ENCODE data around the gene TADA3.
"Not testable (repeated sequence)": the region's sequence is repeated elsewhere in the genome, so short reads cannot be mapped to it uniquely, and the experiment has no call there.

TADA3 gene

DNA sequence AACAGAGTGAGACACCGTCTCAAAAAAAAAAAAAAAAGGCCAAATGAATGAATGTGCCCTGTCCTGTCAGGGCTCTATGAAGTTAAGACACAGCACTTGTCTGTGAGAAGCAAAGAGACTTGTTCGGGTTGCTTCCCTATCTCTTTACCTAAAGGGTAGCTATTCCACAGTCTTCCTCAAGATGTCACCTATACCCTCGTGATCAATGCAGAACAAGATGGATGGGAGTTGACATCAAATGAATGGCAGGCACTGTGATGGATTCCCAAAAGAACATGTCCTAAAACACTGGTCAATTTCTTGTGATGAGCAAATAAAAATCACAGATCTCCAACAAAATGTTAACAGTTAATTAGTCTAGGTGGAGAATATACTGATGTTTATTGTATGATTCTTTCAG is 9.5 kb downstream of the TADA3 start:
- peak in 1 of 3 experiments; percentile 15 for DNase-seq

DNA sequence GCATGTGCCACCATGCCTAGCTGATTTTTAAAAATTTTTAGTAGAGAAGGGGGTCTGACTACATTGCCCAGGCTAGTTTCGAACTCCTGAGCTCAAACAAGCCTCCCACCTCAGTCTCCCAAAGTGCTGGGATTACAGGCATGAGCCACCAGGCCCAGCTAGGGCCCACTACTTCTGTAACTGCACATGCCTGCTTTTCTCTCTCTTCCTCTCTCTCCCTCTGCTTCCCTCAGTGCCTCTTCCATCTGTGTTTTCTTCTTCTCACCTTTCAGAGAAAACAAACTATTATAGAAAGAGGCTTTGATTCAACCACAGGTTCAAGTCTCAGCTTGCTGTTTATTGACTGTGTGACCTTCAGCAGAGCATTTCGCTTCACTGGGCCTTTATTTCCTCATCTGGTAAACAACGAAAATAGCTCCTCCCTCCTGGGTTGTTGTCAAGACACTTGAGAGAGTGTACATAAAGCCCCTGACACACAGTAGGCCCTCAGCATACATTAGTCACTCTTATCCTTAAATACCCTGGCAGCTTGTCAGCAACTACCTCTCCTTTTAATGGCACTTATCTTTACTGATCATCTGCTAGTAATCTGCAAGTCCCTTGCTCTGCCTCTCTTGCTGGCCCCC is 10.2 kb downstream of the TADA3 start:
- DNase-seq: no peak

DNA sequence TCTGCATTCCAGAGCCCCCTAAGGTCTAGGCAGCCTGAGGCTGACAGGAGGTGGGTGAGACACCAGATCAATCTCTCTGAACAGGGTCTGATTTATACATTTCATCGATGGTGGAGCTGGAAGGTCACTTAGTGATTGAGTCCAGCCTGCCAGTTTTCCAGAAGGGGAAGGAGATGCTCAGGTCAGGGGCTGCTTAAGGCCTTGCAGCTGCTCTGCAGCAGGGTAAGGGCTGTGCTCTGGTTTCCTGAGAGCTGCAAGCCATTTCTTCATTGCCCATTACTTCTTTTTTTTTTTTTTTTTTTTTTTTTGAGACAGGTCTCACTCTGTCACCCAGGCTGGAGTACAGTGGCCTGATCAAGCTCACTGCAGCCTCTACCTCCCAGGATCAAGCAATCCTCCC is 10.7 kb downstream of the TADA3 start:
- DNase-seq: no peak

- no peak for DNase-seq
Measured at GRCh38 chr3:9780910-9781309, 11.4 kb downstream of the TADA3 start.

- DNase-seq: no peak
Measured at GRCh38 chr3:9780458-9780812, 11.8 kb downstream of the TADA3 start.

- no peak for DNase-seq
Measured at GRCh38 chr3:9779721-9780457, 12.4 kb downstream of the TADA3 start.

GRCh38 chr3:9779075-9779593 is 13.1 kb downstream of the TADA3 start:
- DNase-seq: no peak

DNA sequence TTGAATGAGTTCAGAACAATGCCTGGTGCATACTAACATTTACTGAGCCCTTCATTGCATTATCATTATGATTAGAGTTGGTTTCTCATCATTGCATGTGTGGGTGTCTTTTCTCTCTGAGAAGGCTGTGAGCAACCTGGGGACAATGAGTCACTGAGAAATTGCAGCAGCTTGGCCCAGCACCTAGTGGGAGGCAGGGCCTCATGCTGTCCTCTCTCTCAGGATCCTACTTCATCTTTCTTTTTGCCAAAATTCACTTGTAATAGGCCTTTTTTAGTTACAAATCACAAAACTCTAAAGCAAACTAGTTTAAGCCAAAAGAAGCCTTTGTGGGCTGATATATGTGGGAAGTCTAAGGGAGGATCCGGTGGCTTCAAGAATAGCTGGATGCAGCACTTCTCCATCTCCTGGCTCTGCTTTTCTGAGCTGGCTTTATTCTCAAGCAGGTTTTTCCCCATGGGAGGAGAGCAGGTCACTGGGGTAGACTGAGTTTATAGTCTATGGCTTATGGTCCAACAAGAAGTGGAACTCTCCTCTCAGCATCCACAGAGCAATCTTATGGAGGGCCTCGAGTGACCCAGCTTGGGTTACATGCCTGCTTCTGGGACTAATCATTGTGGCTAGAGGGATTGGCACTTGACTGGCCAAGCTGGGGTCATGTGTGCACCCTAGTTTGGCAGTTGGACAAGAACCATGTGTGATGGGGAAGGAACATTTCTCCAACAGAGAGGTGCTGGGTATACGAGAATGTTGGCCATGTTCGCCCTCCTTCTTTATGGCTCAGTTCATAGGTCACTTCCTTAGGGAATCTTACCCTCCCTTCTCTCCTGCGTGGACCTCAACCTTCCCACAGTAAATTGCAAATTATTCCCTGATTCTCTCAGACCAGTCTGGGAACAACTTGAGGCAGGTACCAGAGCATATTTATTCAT is 13.9 kb downstream of the TADA3 start:
- DNase-seq: no peak

GRCh38 chr3:9777694-9778021 is 14.6 kb downstream of the TADA3 start:
- DNase-seq: no peak

- DNase-seq: no peak
Measured at GRCh38 chr3:9776896-9777693, 15.2 kb downstream of the TADA3 start.

DNA sequence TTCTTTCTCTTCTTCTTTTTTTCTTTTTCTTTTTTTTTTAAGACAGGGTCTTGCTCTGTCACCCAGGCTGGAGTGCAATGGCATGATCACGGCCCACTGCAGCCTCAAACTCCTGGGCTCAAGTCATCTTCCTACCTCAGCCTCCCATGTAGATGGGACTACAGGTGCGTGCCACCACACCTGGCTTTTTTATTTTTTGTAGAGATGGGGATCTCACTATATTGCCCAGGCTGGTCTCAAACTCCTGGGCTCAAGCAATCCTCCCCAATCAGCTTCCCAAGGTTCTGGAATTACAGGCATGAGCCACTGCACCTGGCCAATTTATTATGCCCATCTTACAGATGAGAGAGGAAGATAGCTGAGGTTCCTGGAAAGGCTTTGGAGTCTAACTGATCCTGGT is 21.3 kb downstream of the TADA3 start:
- not testable (repeated sequence) for DNase-seq

GRCh38 chr3:9770276-9770812 is 21.9 kb downstream of the TADA3 start:
- DNase-seq: no peak

- peak; percentile 1 to 51 (median 44) for DNase-seq
Measured at GRCh38 chr3:9769426-9770275, 22.6 kb downstream of the TADA3 start, which contains the start of gene CAMK1. Gene CAMK1 (minus strand): TSS chr3:9769947. CDS start chr3:9767749, 2,198 bp downstream.

DNA sequence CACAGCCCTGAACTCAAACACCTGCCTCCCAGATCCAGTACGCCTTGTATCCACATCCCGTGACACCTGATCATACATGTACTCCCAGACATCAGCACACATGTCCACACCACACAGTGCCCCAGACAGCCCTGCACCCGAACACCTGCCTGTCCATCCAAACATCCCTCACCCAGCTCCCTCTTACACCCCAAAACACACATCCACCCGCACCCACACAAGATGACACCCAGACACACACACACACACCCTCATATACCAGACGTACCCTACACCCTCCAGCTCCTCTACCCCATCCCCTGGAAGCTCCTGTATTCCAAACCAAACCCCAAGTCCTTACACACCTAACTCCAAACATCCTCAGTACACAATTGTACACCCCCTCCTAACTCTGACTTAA is 23.3 kb downstream of the TADA3 start:
- no peak for DNase-seq

DNA sequence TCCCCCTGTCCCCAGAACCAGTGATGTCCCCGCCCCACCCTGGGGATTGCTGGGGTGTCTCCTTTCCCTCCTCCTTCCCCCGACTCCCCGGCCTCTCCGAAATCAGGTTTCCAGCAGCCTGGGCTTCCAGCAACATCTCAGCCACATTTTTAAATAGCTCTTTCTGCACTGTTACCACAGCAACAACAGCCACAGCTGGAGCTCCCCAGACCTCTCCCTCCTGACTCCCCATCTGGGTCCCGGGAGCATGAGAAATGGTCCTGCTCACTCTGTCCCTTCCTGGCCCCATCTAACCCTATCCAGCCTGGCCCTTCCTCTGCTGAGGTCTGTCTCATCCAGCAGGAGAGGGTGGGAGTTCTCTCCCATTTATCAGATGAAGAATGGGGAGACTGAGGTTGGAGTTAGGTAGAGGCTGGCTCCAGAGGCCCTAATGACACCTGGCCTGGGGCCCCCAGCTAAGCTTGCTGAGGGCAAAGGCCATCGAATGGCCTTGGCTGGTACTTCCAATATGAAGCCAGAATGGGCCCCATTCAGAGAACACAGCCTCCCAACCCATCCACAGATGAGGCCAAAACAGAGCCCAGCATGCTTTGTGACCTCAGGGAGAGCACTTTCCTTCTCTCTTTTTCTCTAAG is 24.0 kb downstream of the TADA3 start:
- no peak for DNase-seq

DNA sequence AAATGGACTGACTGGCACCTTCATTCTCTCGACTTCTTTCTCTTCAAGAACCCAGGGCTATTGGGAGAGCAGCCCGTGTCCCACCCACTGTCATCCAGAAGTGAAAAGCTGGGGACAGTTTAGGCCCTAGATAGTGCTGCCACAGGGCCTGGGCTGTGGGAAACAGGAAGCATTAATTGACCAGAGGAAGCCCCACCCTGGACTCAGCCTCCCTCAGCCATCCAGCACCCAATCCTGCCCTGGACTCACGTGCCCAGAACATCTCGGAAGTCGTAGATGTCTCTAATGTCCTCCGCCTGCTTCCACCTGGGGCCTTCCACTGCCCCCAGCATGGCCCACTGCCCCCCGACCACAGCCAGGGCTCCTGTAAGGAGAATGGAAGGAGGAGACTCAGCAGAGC is 24.9 kb downstream of the TADA3 start:
- no peak for DNase-seq

DNA sequence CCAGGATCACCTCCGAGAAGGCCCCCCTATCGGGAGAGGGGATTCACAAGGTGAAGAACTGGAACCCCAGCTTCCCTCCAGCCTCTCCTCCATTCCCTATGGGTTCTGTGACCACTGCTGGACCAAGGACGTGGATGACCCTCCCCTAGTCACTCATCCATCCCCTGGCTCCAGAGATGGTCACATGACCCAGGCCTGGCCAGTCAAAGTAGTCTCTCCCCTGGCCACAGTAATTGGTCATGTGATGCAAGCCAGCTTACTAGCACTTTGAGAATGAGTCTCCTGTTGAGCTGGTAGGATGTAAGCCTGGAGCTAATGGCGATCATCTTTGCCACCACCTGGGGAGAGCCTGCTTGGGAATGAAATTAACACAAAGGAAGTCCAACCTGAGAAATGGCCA is 26.4 kb downstream of the TADA3 start:
- DNase-seq: no peak

DNA sequence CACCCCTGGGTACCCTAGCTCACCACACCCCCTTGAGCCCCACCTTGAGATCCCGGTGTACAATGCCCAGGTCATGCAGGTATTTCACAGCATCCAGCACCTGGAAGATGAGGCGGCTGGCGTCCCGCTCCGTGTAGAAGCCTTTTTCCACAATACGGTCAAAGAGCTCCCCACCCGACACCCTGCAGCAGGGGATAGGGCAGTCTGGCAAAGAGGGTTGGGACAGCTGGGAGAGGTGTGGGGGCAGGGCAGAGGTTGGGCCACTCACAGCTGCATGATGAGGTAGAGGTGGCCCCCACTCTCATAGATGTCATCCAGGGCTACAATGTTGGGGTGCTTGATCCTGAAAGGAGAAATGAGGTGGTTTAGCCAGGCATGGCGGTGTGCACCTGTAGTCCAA is 29.4 kb downstream of the TADA3 start:
- no peak for DNase-seq

GRCh38 chr3:9761919-9762318 is 30.4 kb downstream of the TADA3 start:
- no peak for DNase-seq

GRCh38 chr3:9760779-9761505 is 31.3 kb downstream of the TADA3 start:
- no peak for DNase-seq
